ENCODE results near the gene GREM1.

Gene GREM1

GRCh38 chr15:32717426-32718226 is at the start of gene GREM1:
GREM1 (plus strand) TSS chr15:32718004; CDS start chr15:32730691, 12,687 bp downstream.
- DNase-seq, result no peak

DNA sequence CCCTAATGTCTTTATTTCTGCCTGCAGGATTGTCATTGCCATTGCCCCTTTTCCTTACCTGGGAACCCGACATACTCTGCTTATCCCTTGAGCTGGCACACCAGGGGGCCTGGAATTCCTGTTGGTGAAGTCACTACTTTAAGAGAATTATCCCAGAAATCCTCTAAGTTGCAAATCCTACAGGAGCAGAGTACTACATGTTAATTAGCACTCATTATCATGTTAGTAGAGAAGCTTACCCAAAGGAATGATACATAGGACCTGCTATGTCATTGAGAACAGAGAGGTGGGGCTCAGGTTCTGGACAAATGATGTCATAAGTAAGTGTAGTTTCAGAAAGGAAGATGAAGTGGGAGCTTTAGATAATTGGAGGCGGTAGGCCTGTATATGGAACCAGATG is 48.9 kb upstream of the GREM1 start:
- no peak for DNase-seq

GRCh38 chr15:32669896-32670611 is 47.8 kb upstream of the GREM1 start:
- DNase-seq, result no peak

GRCh38 chr15:32670623-32671022 is 47.2 kb upstream of the GREM1 start:
- no peak for DNase-seq

GRCh38 chr15:32671339-32672325 is 46.2 kb upstream of the GREM1 start:
- DNase-seq, result no peak

- DNase-seq, result no peak
Observed at GRCh38 chr15:32674681-32675080, 43.1 kb upstream of the GREM1 start.

DNA sequence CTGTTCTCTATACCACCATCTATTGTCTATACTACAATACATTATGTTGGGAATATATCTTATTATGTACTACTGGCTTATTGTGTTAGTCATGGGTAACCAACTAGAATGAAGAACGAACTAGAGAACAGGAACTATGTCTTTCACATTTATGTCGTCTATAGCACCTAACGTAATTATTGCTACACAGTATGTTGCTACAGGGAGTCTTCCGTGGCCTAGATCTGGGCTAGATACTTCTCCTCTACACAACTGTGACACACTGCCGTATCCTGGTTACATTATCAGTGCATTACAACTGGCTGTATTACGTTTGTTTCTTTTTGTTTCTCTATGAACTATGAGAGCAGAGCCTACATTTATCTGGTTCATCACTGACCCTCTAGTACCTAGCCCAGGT is 42.3 kb upstream of the GREM1 start:
- no peak for DNase-seq

DNA sequence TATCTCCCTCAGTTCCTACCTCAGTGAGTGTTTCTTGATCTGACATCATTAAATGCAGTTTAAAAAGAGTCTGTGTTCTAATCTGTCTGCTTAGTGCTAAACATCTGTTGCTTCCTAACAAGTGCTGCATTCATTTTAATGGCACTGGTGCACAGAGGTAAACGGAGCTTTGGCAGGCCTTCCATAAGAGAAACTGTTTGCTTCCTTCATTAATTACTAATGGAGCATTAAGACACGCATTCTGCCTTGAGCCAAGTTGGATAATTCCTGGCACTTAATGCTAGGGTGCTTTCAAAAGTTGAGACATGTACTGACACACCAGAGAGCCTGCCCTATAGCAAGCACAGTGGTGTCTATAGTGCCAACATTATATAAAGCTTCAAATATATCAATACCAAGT is 41.6 kb upstream of the GREM1 start:
- DNase-seq, result no peak

GRCh38 chr15:32677238-32677750 is 40.5 kb upstream of the GREM1 start:
- DNase-seq, result peak; percentile 76

DNA sequence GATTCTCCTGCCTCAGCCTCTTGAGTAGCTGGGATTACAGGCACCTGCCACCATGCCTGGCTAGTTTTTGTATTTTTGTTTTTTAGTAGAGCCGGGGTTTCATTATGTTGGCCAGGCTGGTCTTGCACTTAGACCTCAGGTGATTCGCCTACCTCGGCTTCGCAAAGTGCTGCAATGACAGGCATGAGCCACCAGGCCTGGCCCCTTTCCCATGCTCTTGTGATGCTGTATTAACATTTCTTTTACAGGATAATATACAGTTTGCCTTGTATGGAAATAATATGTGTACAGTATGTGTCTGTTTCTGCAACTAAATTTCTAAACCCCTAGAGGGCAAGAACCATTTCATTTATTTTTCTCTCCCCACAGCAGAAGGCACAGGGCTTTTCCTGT is 38.5 kb upstream of the GREM1 start:
- no peak for DNase-seq

DNA sequence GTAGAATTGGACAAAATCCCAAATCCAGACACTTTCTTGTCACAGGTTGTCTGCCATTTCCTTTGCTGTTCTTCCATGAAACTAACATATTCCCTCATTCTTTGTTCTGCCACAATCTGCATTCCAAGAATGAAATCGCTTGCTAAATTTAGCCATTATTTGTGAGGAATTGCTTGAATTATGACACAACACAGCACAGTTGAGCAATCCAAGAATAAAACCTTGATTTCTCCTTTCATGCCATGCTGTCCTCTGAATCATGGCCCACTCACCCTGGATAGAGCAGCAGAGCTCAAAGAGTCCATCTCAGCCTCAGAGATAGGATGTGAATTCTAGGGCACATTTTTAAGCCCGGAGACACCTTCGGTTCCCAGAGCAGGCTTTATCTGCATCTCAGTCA is 35.2 kb upstream of the GREM1 start:
- no peak for DNase-seq

- DNase-seq, result no peak
Observed at GRCh38 chr15:32682977-32683630, 34.7 kb upstream of the GREM1 start.

GRCh38 chr15:32683906-32684584 is 33.8 kb upstream of the GREM1 start:
- no peak for DNase-seq

DNA sequence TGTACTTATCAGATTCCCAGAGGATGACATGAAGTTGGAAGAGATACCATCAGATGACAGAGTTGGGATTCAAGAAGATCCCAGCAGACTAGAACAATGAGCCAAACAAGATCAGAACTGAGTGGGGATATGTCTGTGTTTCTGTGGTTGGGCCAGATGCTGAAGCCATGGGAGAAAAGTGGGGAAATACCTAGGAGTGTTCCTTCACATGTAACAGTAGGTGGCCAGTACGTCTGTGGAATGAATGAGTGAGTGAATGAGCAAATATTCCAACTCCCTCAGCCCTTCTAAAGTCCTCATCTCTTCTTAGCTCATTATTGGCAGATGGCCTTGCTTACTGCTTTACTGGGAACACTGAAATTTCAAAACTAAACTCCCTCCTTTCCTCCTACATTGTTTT is 32.2 kb upstream of the GREM1 start:
- DNase-seq, result no peak

GRCh38 chr15:32687556-32687955 is 30.2 kb upstream of the GREM1 start:
- DNase-seq, result no peak

DNA sequence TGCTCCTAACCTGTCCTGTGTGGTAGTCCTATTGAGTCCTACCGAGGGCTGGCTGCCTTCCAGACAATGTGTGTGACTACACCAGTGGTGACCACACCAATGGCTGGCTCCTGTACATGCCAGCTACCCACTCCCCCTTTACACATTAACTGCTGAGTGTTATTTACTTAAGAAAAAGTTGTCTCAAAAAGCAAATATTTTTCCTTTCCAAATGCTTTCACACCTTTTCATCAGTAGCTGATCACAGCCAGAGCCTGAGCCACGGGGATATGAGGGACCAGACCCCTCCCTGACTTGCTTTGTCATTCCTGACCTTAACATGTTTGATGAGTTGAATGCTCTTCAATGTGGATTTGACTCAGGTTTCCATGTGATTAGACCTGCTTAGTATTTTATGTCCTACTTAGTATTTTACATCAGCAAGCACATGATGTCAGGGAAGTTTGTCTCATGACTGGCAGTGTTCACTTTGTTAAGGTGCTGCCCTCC is 29.6 kb upstream of the GREM1 start:
- DNase-seq, result peak; percentile 28

GRCh38 chr15:32690941-32691688 is 26.7 kb upstream of the GREM1 start:
- no peak for DNase-seq

DNA sequence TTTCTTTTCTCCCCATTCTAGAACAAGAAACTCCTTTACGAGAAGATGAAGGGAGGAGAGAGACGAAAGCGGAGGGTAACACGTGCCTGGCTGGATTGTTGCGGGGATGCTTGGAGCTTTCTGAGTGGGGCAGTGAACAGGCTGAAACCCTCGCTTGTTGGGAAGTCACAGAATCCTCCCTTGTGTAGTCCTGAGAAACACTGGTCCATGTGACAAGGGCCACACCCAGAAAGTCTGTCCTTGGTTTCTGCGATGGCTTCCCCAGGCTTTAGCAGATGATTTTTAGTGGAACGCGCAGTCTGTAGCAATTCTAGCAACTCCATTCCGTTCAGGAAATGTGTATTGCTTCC is 26.1 kb upstream of the GREM1 start:
- no peak for DNase-seq

GRCh38 chr15:32692286-32692685 is 25.5 kb upstream of the GREM1 start:
- DNase-seq, result no peak

DNA sequence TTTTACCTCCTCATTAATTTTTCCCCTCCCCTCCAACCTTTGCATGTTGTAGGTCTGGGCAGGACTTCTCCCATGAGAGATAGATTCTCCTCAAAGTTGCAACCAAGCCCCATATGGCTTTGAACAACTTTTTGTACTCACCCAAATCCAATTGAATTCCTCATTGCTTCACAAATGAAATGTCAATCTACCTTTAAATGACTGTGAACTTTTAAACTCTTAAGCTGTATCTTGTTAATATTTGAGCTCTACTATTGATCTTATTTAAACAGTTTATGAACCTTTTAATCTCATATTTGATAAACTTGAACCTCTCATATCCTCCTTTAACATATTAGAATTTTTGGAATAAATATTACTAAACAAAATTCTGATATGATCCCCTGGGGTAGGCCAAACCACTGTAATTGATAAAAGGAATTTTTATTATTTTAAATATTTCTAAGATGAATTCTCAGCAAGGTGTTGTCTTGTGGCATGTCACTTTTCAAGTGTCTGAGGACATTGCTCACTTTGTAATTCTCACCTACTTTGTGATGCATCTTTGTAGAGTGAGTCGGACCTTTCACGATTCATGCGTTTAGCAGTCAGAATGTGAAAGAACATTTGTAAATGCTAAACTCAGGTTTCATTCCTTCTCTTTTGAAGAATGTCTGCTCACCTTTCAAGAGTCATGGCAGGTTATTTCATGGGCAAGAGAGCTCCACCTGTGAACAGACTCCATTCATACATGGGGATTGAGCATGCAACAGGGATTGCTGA is 23.4 kb upstream of the GREM1 start:
- DNase-seq, result no peak
